Thyroid gland (tissue), 4 donors: ENCODE results near the gene ERBB2. TPM values are rescaled to one million over a fixed set of nuclear protein-coding genes. Genes with fewer than 3 reads are reported as not detected.

Source experiments
- DNase-seq, 2 donors: peaks; one replicate each; pipeline ENCODE4 v3.0.0-alpha.2; 2019
- H3K27ac ChIP-seq, 3 donors: fragments of 200-600 bp; sonication (generic); 1 replicate in 2 of 3; 2 replicates in 1 of 3; pipeline ENCODE4 v1.5.1; 2016 to 2019; ENCODE audit warnings: mild to moderate bottlenecking in 1 of 3, moderate library complexity in 1 of 3
- H3K27me3 ChIP-seq: fragments of 200-600 bp; sonication (generic); one replicate; pipeline ENCODE4 v1.5.1; 2019
- H3K36me3 ChIP-seq, 2 donors: fragments of 200-600 bp; sonication (generic); one replicate each; pipeline ENCODE4 v1.5.1; 2016 to 2019
- H3K4me1 ChIP-seq, 2 donors: fragments of 200-600 bp; sonication (generic); one replicate each; pipeline ENCODE4 v1.5.1; 2017 to 2019
- H3K4me3 ChIP-seq, 3 donors: fragments of 200-600 bp; sonication (generic); replicated peaks in 1 of 3; 1 replicate in 2 of 3; 2 replicates in 1 of 3; pipeline ENCODE4 v1.5.1; 2016; ENCODE audit warnings: mild to moderate bottlenecking in 1 of 3
- H3K9me3 ChIP-seq: fragments of 200-600 bp; sonication (generic); one replicate; pipeline ENCODE4 v1.5.1; 2017
- POLR2A ChIP-seq, 2 donors: fragments of 450-650 bp; IDR thresholded peaks; one replicate each; pipeline ENCODE4 v1.6.1; 2017; ENCODE audit warnings: antibody characterized with exemption in 2 of 2, mild to moderate bottlenecking in 2 of 2, moderate library complexity in 1 of 2
- WGBS, 2 donors: methylation state at CpG; one replicate each; pipeline ENCODE4 v1.1.5; 2017; 5-methylcytosine and 5-hydroxymethylcytosine counted together
- intact Hi-C: fragments of 100-400 bp; cut with DNase I; formaldehyde crosslinking; loops from one replicate; pipeline ENCODE4 v1.15.1; 2023
- total RNA-seq, 4 donors: library from RNA; depleted of rRNA; stranded (reverse); fragments of >200 nt; gene quantifications; one replicate each; pipeline ENCODE4 v1.2.3, GENCODE V29; 2016
- TF ChIP-seq, protein P1 (sequence below), 6 experiments: fragments of 200-600 bp in 3 of 6; fragments of 450-650 bp in 3 of 6; sonication (generic) in 3 of 6; IDR thresholded peaks; one replicate each; pipeline ENCODE4 v1.5.1; 2016 to 2019; ENCODE audit warnings: antibody characterized with exemption in 6 of 6, mild to moderate bottlenecking in 2 of 6, inconsistent platforms in 1 of 6, moderate library complexity in 1 of 6

ERBB2 gene
- total RNA-seq, 4 donors from 2014 or later = 74.3 to 170 (median 139) TPM

- Histone ChIP-seq H3K27me3 (no peaks in the 10 kb centered on the region), H3K36me3 (no peaks in the 10 kb centered on the region), H3K9me3 (no peaks in the 10 kb centered on the region), H3K4me1 (peaks cover 26 to 43% of the 10 kb centered on the region in 2 donors), H3K27ac (peak overlapping the region; percentile 88 to 90 (median 90)), H3K4me3 (peak overlapping the region; percentile 55 to 71 (median 62))
- WGBS, 2 donors = 0 to 4% methylated on average over 1 to 5 of the region's 91 CpGs
- peak in 1 of 2 donors; percentile 82 for TF ChIP-seq POLR2A (IDR thresholded peaks at IDR 0.05)
- TF ChIP-seq, protein P1, sequence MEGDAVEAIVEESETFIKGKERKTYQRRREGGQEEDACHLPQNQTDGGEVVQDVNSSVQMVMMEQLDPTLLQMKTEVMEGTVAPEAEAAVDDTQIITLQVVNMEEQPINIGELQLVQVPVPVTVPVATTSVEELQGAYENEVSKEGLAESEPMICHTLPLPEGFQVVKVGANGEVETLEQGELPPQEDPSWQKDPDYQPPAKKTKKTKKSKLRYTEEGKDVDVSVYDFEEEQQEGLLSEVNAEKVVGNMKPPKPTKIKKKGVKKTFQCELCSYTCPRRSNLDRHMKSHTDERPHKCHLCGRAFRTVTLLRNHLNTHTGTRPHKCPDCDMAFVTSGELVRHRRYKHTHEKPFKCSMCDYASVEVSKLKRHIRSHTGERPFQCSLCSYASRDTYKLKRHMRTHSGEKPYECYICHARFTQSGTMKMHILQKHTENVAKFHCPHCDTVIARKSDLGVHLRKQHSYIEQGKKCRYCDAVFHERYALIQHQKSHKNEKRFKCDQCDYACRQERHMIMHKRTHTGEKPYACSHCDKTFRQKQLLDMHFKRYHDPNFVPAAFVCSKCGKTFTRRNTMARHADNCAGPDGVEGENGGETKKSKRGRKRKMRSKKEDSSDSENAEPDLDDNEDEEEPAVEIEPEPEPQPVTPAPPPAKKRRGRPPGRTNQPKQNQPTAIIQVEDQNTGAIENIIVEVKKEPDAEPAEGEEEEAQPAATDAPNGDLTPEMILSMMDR (IDR thresholded peaks at IDR 0.05) = peak; percentile 73 to 100 (median 99)
- intact Hi-C loops = loop anchor here (5.0 kb wide), 1 partner anchor 132 kb away; no protein-coding TSS in a partner anchor
- DNase-seq = peak; percentile 97
These were observed 54.5 kb downstream of the ERBB2 start for GRCh38 chr17:39754161-39754957.

- no peaks in the 10 kb centered on the region for H3K9me3 ChIP-seq
- 44 to 53% methylated on average over 16 to 18 of the region's 21 CpGs for WGBS, 2 donors
- no peaks in the 10 kb centered on the region for H3K36me3 ChIP-seq
- peak overlapping the region; percentile 88 to 90 (median 90) for H3K27ac ChIP-seq
- H3K4me1 ChIP-seq = peaks cover 20 to 38% of the 10 kb centered on the region in 2 donors
- no peaks in the 10 kb centered on the region for H3K27me3 ChIP-seq
- DNase-seq = peak; percentile 19 to 26
- intact Hi-C loops = loop anchor here (5.0 kb wide), 1 partner anchor 133 kb away; no protein-coding TSS in a partner anchor
- no peak for TF ChIP-seq POLR2A (IDR thresholded peaks at IDR 0.05)
- peak overlapping the region in 2 of 3 donors; percentile 62 to 71 for H3K4me3 ChIP-seq
These were observed 55.2 kb downstream of the ERBB2 start for GRCh38 chr17:39754958-39755553.

DNA sequence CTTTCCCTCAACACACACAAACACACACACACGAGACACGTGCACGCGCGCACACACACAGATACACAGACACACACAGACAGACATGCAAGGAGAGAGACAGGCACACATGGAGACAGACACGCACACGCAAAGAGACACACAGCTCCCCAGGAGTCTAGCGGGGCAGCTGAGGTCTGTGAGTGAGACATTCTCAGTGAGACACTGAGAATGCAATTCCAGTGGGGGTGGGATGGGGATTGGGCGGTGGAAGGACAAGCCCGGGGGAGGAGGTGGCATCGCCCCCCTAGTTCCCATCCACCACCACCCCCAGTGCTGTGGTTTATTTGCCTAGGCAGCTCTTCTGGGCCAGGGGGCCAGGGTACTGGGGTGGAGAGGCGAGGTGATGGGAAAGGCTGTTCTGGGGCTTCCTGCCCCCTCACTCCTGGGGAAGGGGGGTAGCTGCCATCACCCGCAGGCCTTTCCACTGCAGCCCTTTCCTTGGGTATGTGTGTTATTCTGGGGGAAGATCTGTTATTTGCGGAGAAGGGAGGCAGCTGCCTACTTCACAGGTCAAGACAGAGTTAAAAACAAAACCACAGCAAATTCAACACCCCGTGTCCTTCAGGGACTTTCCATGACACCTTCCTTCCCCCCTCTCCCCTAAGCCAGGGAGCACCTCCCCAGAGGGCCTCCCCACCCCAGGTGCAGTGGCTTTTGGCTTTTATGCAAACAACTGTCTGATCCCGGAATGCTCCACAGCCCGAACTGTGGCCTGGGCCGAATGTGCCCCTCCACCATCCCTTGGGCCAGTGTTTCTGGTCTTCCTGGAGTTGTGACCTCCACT is 55.9 kb downstream of the ERBB2 start:
- DNase-seq = no peak
- intact Hi-C loops = no loop called here
- TF ChIP-seq POLR2A (IDR thresholded peaks at IDR 0.05) = no peak
- TF ChIP-seq, protein P1 (IDR thresholded peaks at IDR 0.05) = no peak
- Histone ChIP-seq H3K27me3 (no peaks in the 10 kb centered on the region), H3K4me3 (no peak overlapping the region), H3K4me1 (peaks cover 13 to 31% of the 10 kb centered on the region in 2 donors), H3K9me3 (no peaks in the 10 kb centered on the region), H3K36me3 (no peaks in the 10 kb centered on the region), H3K27ac (peak overlapping the region in 1 of 3 donors; percentile 88)
- 54 to 66% methylated on average over 15 of the region's 18 CpGs for WGBS, 2 donors

GRCh38 chr17:39756380-39757079 is 56.7 kb downstream of the ERBB2 start:
- H3K4me1 ChIP-seq = peaks cover 7 to 23% of the 10 kb centered on the region in 2 donors
- no peaks in the 10 kb centered on the region for H3K36me3 ChIP-seq
- no peak overlapping the region for H3K27ac ChIP-seq
- H3K4me3 ChIP-seq = no peak overlapping the region
- H3K27me3 ChIP-seq = no peaks in the 10 kb centered on the region
- 54 to 82% methylated on average over 5 to 7 of the region's 7 CpGs for WGBS, 2 donors
- DNase-seq = no peak
- TF ChIP-seq, protein P1 (IDR thresholded peaks at IDR 0.05) = no peak
- TF ChIP-seq POLR2A (IDR thresholded peaks at IDR 0.05) = no peak
- no peaks in the 10 kb centered on the region for H3K9me3 ChIP-seq
- intact Hi-C loops = no loop called here
